Endothelial cell of umbilical vein (primary cell): ENCODE data around the gene PPM1H. TPM values are rescaled to one million over a fixed set of nuclear protein-coding genes. Genes with fewer than 3 reads are reported as not detected.

Experiments
- BruUV-seq: library from RNA; stranded (reverse); fragments of 400-500 nt; replicated peaks from 2 replicates; lab custom pipeline; 2021; lab: Mats Ljungman, UMichigan
- CTCF ChIA-PET: fragments of 300-600, 350-600 bp; sonication (Branson Sonifier 250); formaldehyde crosslinking; loops from one replicate; lab custom pipeline; 2021; ENCODE audit warnings: antibody characterized with exemption, inconsistent platforms; lab: Charles Lee
- POLR2A ChIA-PET: fragments of 300-600, 350-600 bp; sonication (Branson Sonifier 250); formaldehyde crosslinking; loops from one replicate; lab custom pipeline; 2021; ENCODE audit warnings: antibody characterized with exemption, inconsistent platforms; lab: Charles Lee
- DNase-seq: peaks from one replicate; pipeline ENCODE4 v3.0.0-alpha.2; 2011; ENCODE audit warnings: low read depth, low spot score
- FAIRE-seq: peaks from 2 replicates; lab custom pipeline; 2011; peaks lifted over from hg19 to GRCh38; lab: Jason Lieb, UNC
- H2AFZ ChIP-seq: 2 replicates; pipeline ENCODE4 v1.6.0; 2012; ENCODE audit warnings: low read depth, low read length, control low read depth, inconsistent platforms
- H3K27ac ChIP-seq: 2 replicates; pipeline ENCODE4 v1.5.1; 2011; ENCODE audit warnings: low read depth, mild to moderate bottlenecking, control low read depth, low read length, moderate library complexity; ENCODE audit not compliant: insufficient read depth
- H3K27me3 ChIP-seq, 2 experiments: 2 replicates each; pipeline versions ENCODE4 v1.6.0 to v1.6.1; 2011; ENCODE audit warnings: low read length in 2 of 2, mixed read lengths in 1 of 2; ENCODE audit not compliant: control insufficient read depth in 2 of 2, insufficient read depth in 2 of 2
- H3K36me3 ChIP-seq, 2 experiments: 2 replicates in 1 of 2; 3 replicates in 1 of 2; pipeline ENCODE4 v1.5.1; 2011; ENCODE audit warnings: low read length in 2 of 2, mild to moderate bottlenecking in 1 of 2, moderate library complexity in 1 of 2; ENCODE audit not compliant: control insufficient read depth in 2 of 2, insufficient read depth in 2 of 2; ENCODE audit errors: extremely low read depth in 1 of 2
- H3K4me1 ChIP-seq: 3 replicates; pipeline ENCODE4 v1.5.1; 2011; ENCODE audit warnings: mild to moderate bottlenecking, low read length; ENCODE audit not compliant: control insufficient read depth, insufficient read depth; ENCODE audit errors: extremely low read depth
- H3K4me2 ChIP-seq: 2 replicates; pipeline ENCODE4 v1.6.1; 2011; ENCODE audit warnings: low read length, control low read depth, mixed read lengths; ENCODE audit not compliant: insufficient read depth
- H3K4me3 ChIP-seq, 3 experiments: fragments of 200-600 bp in 1 of 3; sonication (generic), shearing (Covaris generic) in 1 of 3; replicated peaks in 1 of 3; 2 replicates each; pipeline ENCODE4 v1.5.1; 2011 to 2016; ENCODE audit warnings: control low read depth in 3 of 3, low read length in 3 of 3, mild to moderate bottlenecking in 2 of 3, inconsistent platforms in 1 of 3, low read depth in 1 of 3, moderate library complexity in 1 of 3; ENCODE audit not compliant: insufficient read depth in 1 of 3
- H3K79me2 ChIP-seq: 2 replicates; pipeline ENCODE4 v1.6.0; 2012; ENCODE audit warnings: low read length, inconsistent platforms; ENCODE audit not compliant: control insufficient read depth, insufficient read depth
- H3K9ac ChIP-seq: replicated peaks from 2 replicates; pipeline ENCODE3; 2011; ENCODE audit warnings: low read length, control low read depth; ENCODE audit not compliant: insufficient read depth; ENCODE audit errors: extremely low read depth
- H3K9me1 ChIP-seq: replicated peaks from 3 replicates; pipeline ENCODE4 v1.6.0; 2011; ENCODE audit warnings: mild to moderate bottlenecking, low read length; ENCODE audit not compliant: control insufficient read depth, insufficient read depth; ENCODE audit errors: extremely low read depth
- H3K9me3 ChIP-seq: replicated peaks from 2 replicates; pipeline ENCODE4 v1.5.1; 2012; ENCODE audit warnings: low read length, inconsistent platforms; ENCODE audit not compliant: control insufficient read depth, insufficient read depth
- H4K20me1 ChIP-seq: replicated peaks from 2 replicates; pipeline ENCODE3; 2011; ENCODE audit warnings: mild to moderate bottlenecking, low read length; ENCODE audit not compliant: control insufficient read depth, insufficient read depth; ENCODE audit errors: extremely low read depth
- CTCF ChIP-seq, 2 donors: IDR thresholded peaks; 1 replicate in 1 of 2; 2 replicates in 1 of 2; pipeline ENCODE4 v1.5.1; 2011; ENCODE audit warnings: low read length in 2 of 2, mild to moderate bottlenecking in 2 of 2, moderate library complexity in 2 of 2, control low read depth in 1 of 2, inconsistent platforms in 1 of 2, low read depth in 1 of 2; ENCODE audit not compliant: insufficient read depth in 1 of 2; ENCODE audit errors: extremely low read depth in 1 of 2
- EZH2 ChIP-seq: IDR thresholded peaks from 2 replicates; pipeline ENCODE4 v1.6.1; 2012; ENCODE audit warnings: borderline replicate concordance, low read depth, mild to moderate bottlenecking, moderate library complexity, low read length, inconsistent platforms; ENCODE audit not compliant: severe bottlenecking
- FOS ChIP-seq: IDR thresholded peaks from 2 replicates; pipeline ENCODE4 v1.6.1; 2011; ENCODE audit warnings: mild to moderate bottlenecking, low read length, moderate library complexity, borderline replicate concordance; ENCODE audit not compliant: insufficient read depth
- GATA2 ChIP-seq: IDR thresholded peaks from 2 replicates; pipeline ENCODE4 v1.7.0; 2011; ENCODE audit warnings: low read depth, mild to moderate bottlenecking, moderate library complexity, mixed read lengths, low read length; ENCODE audit not compliant: insufficient read length, insufficient read depth
- MAX ChIP-seq: IDR thresholded peaks from 2 replicates; pipeline ENCODE4 v1.6.1; 2011; ENCODE audit not compliant: insufficient read depth, insufficient read length
- MYC ChIP-seq: IDR thresholded peaks from one replicate; pipeline ENCODE4 v1.6.1; 2011; ENCODE audit warnings: mild to moderate bottlenecking, low read depth, low read length
- POLR2A ChIP-seq: IDR thresholded peaks from 2 replicates; pipeline ENCODE4 v1.6.1; 2012; ENCODE audit warnings: low read depth, mild to moderate bottlenecking, control low read depth, low read length
- POLR2AphosphoS5 ChIP-seq: IDR thresholded peaks from 2 replicates; pipeline ENCODE4 v1.6.1; 2012; ENCODE audit warnings: low read depth, mild to moderate bottlenecking, control low read depth, low read length, moderate library complexity; ENCODE audit not compliant: insufficient read depth
- dilution Hi-C: fragments of 300-500 bp; cut with MboI; formaldehyde crosslinking; loops from one replicate; pipeline ENCODE4 v1.15.0; 2019; ENCODE audit warnings: low sequenced_read_pairs; ENCODE audit not compliant: extremely low pct_ligation_motif_present
- intact Hi-C: fragments of 100-400 bp; cut with micrococcal nuclease; formaldehyde crosslinking; loops from one replicate; pipeline ENCODE4 v1.10.0; 2022
- polyA plus RNA-seq, 4 experiments: library from polyadenylated mRNA; depleted of rRNA in 3 of 4; stranded (reverse) in 3 of 4; unstranded in 1 of 4; fragments of >200 nt; gene quantifications; 2 replicates each; pipeline versions ENCODE4 v1.2.1 to v1.2.3, GENCODE V29; 2011 to 2012; ENCODE audit warnings: missing spikeins in 1 of 4
- total RNA-seq: library from RNA; stranded (reverse); gene quantifications from 2 replicates; pipeline ENCODE4 v1.2.3, GENCODE V29; 2021

The PPM1H gene
- total and polyA plus RNA-seq, 2 donors (not counting 3 experiments of a cell fraction or from before 2014, with no cell fraction given): 1.0 to 7.2 TPM

DNA sequence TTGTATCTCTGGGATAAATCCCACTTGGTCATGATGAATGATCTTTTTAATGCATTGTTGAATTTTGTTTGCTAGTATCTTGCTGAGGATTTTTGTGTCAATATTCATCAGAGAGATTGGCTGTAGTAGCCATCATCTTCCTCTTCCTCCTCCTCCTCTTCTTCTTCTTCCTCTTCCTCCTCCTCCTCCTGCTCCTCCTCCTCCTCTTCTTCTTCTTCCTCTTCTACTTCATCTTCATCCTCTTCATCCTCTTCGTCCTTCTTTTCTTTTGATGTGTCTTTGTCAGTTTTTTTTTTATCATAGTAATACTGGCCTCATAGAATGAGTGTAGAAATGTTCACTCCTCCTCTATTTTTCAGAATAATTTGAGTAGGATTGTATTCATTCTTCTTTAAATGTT is 15.4 kb upstream of the PPM1H start:
- Histone ChIP-seq H4K20me1 (no peaks in the 10 kb centered on the region), H3K9me3 (no peaks in the 10 kb centered on the region), H3K9me1 (no peaks in the 10 kb centered on the region), H3K27me3 (no peaks in the 10 kb centered on the region), H3K36me3 (no peaks in the 10 kb centered on the region), H3K4me1 (no peaks in the 10 kb centered on the region), H2AFZ (no peak overlapping the region), H3K4me2 (no peak overlapping the region), H3K9ac (no peak overlapping the region), H3K27ac (no peak overlapping the region), H3K79me2 (no peaks in the 10 kb centered on the region), H3K4me3 (no peak overlapping the region)
- BruUV-seq: no TSS peak
- dilution Hi-C loops (no loop called here), intact Hi-C loops (no loop called here)
- ChIA-PET POLR2A (no interaction called here), CTCF (no interaction called here)
- no peak for DNase-seq
- FAIRE-seq: no peak
- TF ChIP-seq MAX: no peak
- TF ChIP-seq FOS: no peak
- TF ChIP-seq MYC: no peak
- TF ChIP-seq CTCF (IDR thresholded peaks at IDR 0.05; ENCODE audit: extremely low read depth in 1 of 2, insufficient read depth in 1 of 2, low read depth in 1 of 2, low read length in 2 of 2): no peak
- no peak for TF ChIP-seq GATA2
- TF ChIP-seq POLR2A: no peak
- TF ChIP-seq EZH2: no peak
- TF ChIP-seq POLR2AphosphoS5: no peak
